Measurements from ENCODE around the gene REG3G.
"Not testable (repeated sequence)": the region's sequence is repeated elsewhere in the genome, so short reads cannot be mapped to it uniquely, and the experiment has no call there.

The REG3G gene

GRCh38 chr2:78999406-78999805 is 26.1 kb upstream of the REG3G start:
- Mint-ChIP-seq H3K36me3 (no peaks in the 10 kb centered on the region), H3K27me3 (peaks cover 3% of the 10 kb centered on the region), H3K4me1 (no peaks in the 10 kb centered on the region), H3K9me3 (peaks cover 1% of the 10 kb centered on the region), H3K4me3 (no peak overlapping the region), H3K27ac (no peak overlapping the region)
- no peak for ATAC-seq (ENCODE audit: low read depth)
- DNase-seq (ENCODE audit: low spot score in 2 of 2): no peak

- DNase-seq (ENCODE audit: low spot score in 2 of 2) (no peak), ATAC-seq (ENCODE audit: low read depth) (no peak)
- no peak overlapping the region for H3K4me3 Mint-ChIP-seq
- H3K9me3 Mint-ChIP-seq: no peaks in the 10 kb centered on the region
- no peak overlapping the region for H3K27ac Mint-ChIP-seq
- H3K36me3 Mint-ChIP-seq: no peaks in the 10 kb centered on the region
- H3K4me1 Mint-ChIP-seq: no peaks in the 10 kb centered on the region
- peaks cover under 1% of the 10 kb centered on the region for H3K27me3 Mint-ChIP-seq
Measured at GRCh38 chr2:79000008-79000576, 25.4 kb upstream of the REG3G start.

- DNase-seq (ENCODE audit: low spot score in 2 of 2) (no peak), ATAC-seq (ENCODE audit: low read depth) (no peak)
- no peak overlapping the region for H3K27ac Mint-ChIP-seq
- H3K4me3 Mint-ChIP-seq: no peak overlapping the region
- no peaks in the 10 kb centered on the region for H3K4me1 Mint-ChIP-seq
- no peaks in the 10 kb centered on the region for H3K36me3 Mint-ChIP-seq
- no peaks in the 10 kb centered on the region for H3K27me3 Mint-ChIP-seq
- no peaks in the 10 kb centered on the region for H3K9me3 Mint-ChIP-seq
Measured at GRCh38 chr2:79001285-79001684, 24.2 kb upstream of the REG3G start.

GRCh38 chr2:79004680-79005079 is 20.8 kb upstream of the REG3G start:
- Mint-ChIP-seq H3K36me3 (no peaks in the 10 kb centered on the region), H3K27me3 (no peaks in the 10 kb centered on the region), H3K4me3 (no peak overlapping the region), H3K9me3 (peaks cover 4% of the 10 kb centered on the region), H3K4me1 (no peaks in the 10 kb centered on the region), H3K27ac (no peak overlapping the region)
- no peak for DNase-seq (ENCODE audit: low spot score in 2 of 2)
- no peak for ATAC-seq (ENCODE audit: low read depth)

- ATAC-seq (ENCODE audit: low read depth) (no peak), DNase-seq (ENCODE audit: low spot score in 2 of 2) (no peak)
- Mint-ChIP-seq H3K4me3 (no peak overlapping the region), H3K27me3 (no peaks in the 10 kb centered on the region), H3K4me1 (no peaks in the 10 kb centered on the region), H3K27ac (no peak overlapping the region), H3K9me3 (peaks cover 4% of the 10 kb centered on the region), H3K36me3 (no peaks in the 10 kb centered on the region)
Measured at GRCh38 chr2:79005216-79005615, 20.3 kb upstream of the REG3G start.

GRCh38 chr2:79009388-79009787 is 16.1 kb upstream of the REG3G start:
- Mint-ChIP-seq H3K4me3 (no peak overlapping the region), H3K27ac (no peak overlapping the region), H3K27me3 (peaks cover 2% of the 10 kb centered on the region), H3K9me3 (peaks cover 4% of the 10 kb centered on the region), H3K4me1 (no peaks in the 10 kb centered on the region), H3K36me3 (no peaks in the 10 kb centered on the region)
- ATAC-seq (ENCODE audit: low read depth) (no peak), DNase-seq (ENCODE audit: low spot score in 2 of 2) (no peak)

GRCh38 chr2:79011496-79011895 is 14.0 kb upstream of the REG3G start:
- Mint-ChIP-seq H3K4me1 (no peaks in the 10 kb centered on the region), H3K36me3 (no peaks in the 10 kb centered on the region), H3K4me3 (no peak overlapping the region), H3K27me3 (peaks cover 2% of the 10 kb centered on the region), H3K9me3 (peaks cover 4% of the 10 kb centered on the region), H3K27ac (no peak overlapping the region)
- ATAC-seq (ENCODE audit: low read depth) (no peak), DNase-seq (ENCODE audit: low spot score in 2 of 2) (no peak)

GRCh38 chr2:79013629-79014028 is 11.9 kb upstream of the REG3G start:
- H3K27ac Mint-ChIP-seq: no peak overlapping the region
- H3K36me3 Mint-ChIP-seq: no peaks in the 10 kb centered on the region
- no peak for DNase-seq (ENCODE audit: low spot score in 2 of 2)
- H3K4me3 Mint-ChIP-seq: no peak overlapping the region
- H3K9me3 Mint-ChIP-seq: peaks cover under 1% of the 10 kb centered on the region
- ATAC-seq (ENCODE audit: low read depth): no peak
- H3K4me1 Mint-ChIP-seq: no peaks in the 10 kb centered on the region
- H3K27me3 Mint-ChIP-seq: peaks cover 2% of the 10 kb centered on the region

- no peaks in the 10 kb centered on the region for H3K9me3 Mint-ChIP-seq
- H3K4me3 Mint-ChIP-seq: no peak overlapping the region
- H3K36me3 Mint-ChIP-seq: no peaks in the 10 kb centered on the region
- peaks cover 2% of the 10 kb centered on the region for H3K27me3 Mint-ChIP-seq
- no peak overlapping the region for H3K27ac Mint-ChIP-seq
- ATAC-seq (ENCODE audit: low read depth) (no peak), DNase-seq (ENCODE audit: low spot score in 2 of 2) (no peak)
- no peaks in the 10 kb centered on the region for H3K4me1 Mint-ChIP-seq
Measured at GRCh38 chr2:79016342-79016741, 9.2 kb upstream of the REG3G start.

GRCh38 chr2:79026061-79026460 is 559 bp downstream of the REG3G start:
- Mint-ChIP-seq H3K27ac (no peak overlapping the region), H3K4me1 (no peaks in the 10 kb centered on the region), H3K27me3 (no peaks in the 10 kb centered on the region), H3K4me3 (no peak overlapping the region), H3K9me3 (no peaks in the 10 kb centered on the region), H3K36me3 (no peaks in the 10 kb centered on the region)
- DNase-seq (ENCODE audit: low spot score in 2 of 2) (no peak), ATAC-seq (ENCODE audit: low read depth) (no peak)

- H3K4me3 Mint-ChIP-seq: no peak overlapping the region
- no peaks in the 10 kb centered on the region for H3K4me1 Mint-ChIP-seq
- H3K27me3 Mint-ChIP-seq: no peaks in the 10 kb centered on the region
- peaks cover 1% of the 10 kb centered on the region for H3K9me3 Mint-ChIP-seq
- DNase-seq (ENCODE audit: low spot score in 2 of 2): no peak
- no peaks in the 10 kb centered on the region for H3K36me3 Mint-ChIP-seq
- no peak overlapping the region for H3K27ac Mint-ChIP-seq
- ATAC-seq (ENCODE audit: low read depth): no peak
Measured at GRCh38 chr2:79039944-79040343, 14.4 kb downstream of the REG3G start.

- Mint-ChIP-seq H3K9me3 (peaks cover 1% of the 10 kb centered on the region), H3K36me3 (no peaks in the 10 kb centered on the region), H3K4me1 (no peaks in the 10 kb centered on the region), H3K4me3 (no peak overlapping the region), H3K27me3 (no peaks in the 10 kb centered on the region), H3K27ac (no peak overlapping the region)
- DNase-seq (ENCODE audit: low spot score in 2 of 2) (no peak), ATAC-seq (ENCODE audit: low read depth) (no peak)
Measured at GRCh38 chr2:79041032-79041448, 15.5 kb downstream of the REG3G start.

GRCh38 chr2:79053486-79053885 is 28.0 kb downstream of the REG3G start:
- H3K4me1 Mint-ChIP-seq; DNase-seq (ENCODE audit: low spot score in 2 of 2); H3K4me3 Mint-ChIP-seq; ATAC-seq (ENCODE audit: low read depth); H3K27me3 Mint-ChIP-seq; H3K27ac Mint-ChIP-seq; H3K36me3 Mint-ChIP-seq: not testable (repeated sequence)
- H3K9me3 Mint-ChIP-seq: peaks cover 14% of the 10 kb centered on the region

GRCh38 chr2:79054769-79055168 is 29.3 kb downstream of the REG3G start:
- not testable (repeated sequence) for H3K36me3 Mint-ChIP-seq; ATAC-seq (ENCODE audit: low read depth); DNase-seq (ENCODE audit: low spot score in 2 of 2); H3K27me3 Mint-ChIP-seq; H3K27ac Mint-ChIP-seq; H3K4me3 Mint-ChIP-seq; H3K4me1 Mint-ChIP-seq
- H3K9me3 Mint-ChIP-seq: peaks cover 12% of the 10 kb centered on the region

- Mint-ChIP-seq H3K36me3 (no peaks in the 10 kb centered on the region), H3K9me3 (peaks cover 6% of the 10 kb centered on the region), H3K4me3 (no peak overlapping the region), H3K27ac (no peak overlapping the region), H3K4me1 (no peaks in the 10 kb centered on the region), H3K27me3 (no peaks in the 10 kb centered on the region)
- no peak for DNase-seq (ENCODE audit: low spot score in 2 of 2)
- ATAC-seq (ENCODE audit: low read depth): no peak
Measured at GRCh38 chr2:79065201-79065600, 39.7 kb downstream of the REG3G start.

All from memory B cell (primary cell).